ENCODE data around the gene VAX1.

DNA sequence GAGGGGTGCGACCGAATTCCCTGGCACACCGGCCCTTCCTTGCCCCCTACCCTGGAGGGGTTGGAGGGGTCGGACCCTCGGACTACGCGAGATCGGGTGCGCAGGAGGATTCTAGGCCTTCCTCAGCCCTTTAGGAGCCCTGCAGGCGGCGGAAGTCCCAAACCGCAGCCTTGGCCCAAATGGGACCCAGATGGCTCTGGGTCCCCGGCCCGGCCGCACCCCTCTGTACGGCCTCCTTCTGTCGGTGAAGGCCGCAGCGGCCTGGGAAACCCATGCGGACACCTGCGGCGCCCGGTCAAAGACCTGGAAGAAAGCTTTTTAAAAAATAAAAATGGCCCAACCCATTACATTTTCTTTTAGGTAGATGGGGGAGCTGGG is 2.4 kb upstream of the VAX1 start:
- TF ChIP-seq YY1 (IDR thresholded peaks at IDR 0.05; ENCODE audit: insufficient read depth, insufficient read length) (no peak), ZNF274 (IDR thresholded peaks at IDR 0.05; ENCODE audit: low read depth, low read length) (no peak)
